A673 (cell line): ENCODE results near the gene ORC2. TPM values are rescaled to one million over a fixed set of nuclear protein-coding genes. Genes with fewer than 3 reads are reported as not detected.

Experiments used
- BruUV-seq: library from RNA; stranded (reverse); fragments of 400-500 nt; replicated peaks from 2 replicates; lab custom pipeline; 2021; lab: Mats Ljungman, UMichigan
- CTCF ChIA-PET: fragments of 300-600 bp; sonication (Branson Sonifier 250); formaldehyde crosslinking; loops from one replicate; lab custom pipeline; 2022; ENCODE audit warnings: antibody characterized with exemption; lab: Charles Lee
- POLR2A ChIA-PET: fragments of 300-600 bp; sonication (Branson Sonifier 250); formaldehyde crosslinking; loops from one replicate; lab custom pipeline; 2022; ENCODE audit warnings: antibody characterized with exemption; ENCODE audit not compliant: low non-redundant PET; lab: Charles Lee
- DNase-seq: peaks from one replicate; pipeline ENCODE4 v3.0.0-alpha.2; 2015; ENCODE audit warnings: low spot score
- H3K27ac ChIP-seq: fragments of 200-600 bp; sonication (generic); 2 replicates; pipeline ENCODE4 v1.5.1; 2016; ENCODE audit warnings: mixed run types, low read depth, mild to moderate bottlenecking, mixed read lengths, antibody characterized with exemption, low read length; ENCODE audit not compliant: poor library complexity, severe bottlenecking
- H3K27me3 ChIP-seq: fragments of 200-600 bp; sonication (generic); replicated peaks from 2 replicates; pipeline ENCODE4 v1.6.1; 2017; ENCODE audit warnings: mixed run types, low read depth, mild to moderate bottlenecking, mixed read lengths, antibody characterized with exemption, low read length; ENCODE audit not compliant: insufficient read depth, poor library complexity
- H3K36me3 ChIP-seq: fragments of 200-600 bp; sonication (generic); 2 replicates; pipeline ENCODE4 v1.6.1; 2016; ENCODE audit warnings: mixed run types, mild to moderate bottlenecking, mixed read lengths, antibody characterized with exemption, low read length; ENCODE audit not compliant: insufficient read depth, poor library complexity, severe bottlenecking
- H3K4me1 ChIP-seq: fragments of 200-600 bp; sonication (generic); 2 replicates; pipeline ENCODE4 v1.6.1; 2017; ENCODE audit warnings: mixed run types, mild to moderate bottlenecking, mixed read lengths, antibody characterized with exemption, low read length; ENCODE audit not compliant: insufficient read depth, poor library complexity, severe bottlenecking
- H3K4me3 ChIP-seq: fragments of 200-600 bp; sonication (generic); 2 replicates; pipeline ENCODE4 v1.5.1; 2016; ENCODE audit warnings: low read depth, mixed run types, mild to moderate bottlenecking, mixed read lengths, low read length; ENCODE audit not compliant: poor library complexity, severe bottlenecking
- H3K9me3 ChIP-seq: fragments of 200-600 bp; sonication (generic); 2 replicates; pipeline ENCODE4 v1.6.1; 2016; ENCODE audit warnings: mixed run types, low read depth, mild to moderate bottlenecking, mixed read lengths, antibody characterized with exemption, low read length; ENCODE audit not compliant: poor library complexity, severe bottlenecking
- CTCF ChIP-seq: fragments of 300-800, 200-600 bp; sonication (generic); conservative IDR thresholded peaks from 2 replicates; pipeline ENCODE4 v1.5.1; 2017; ENCODE audit warnings: low read depth, mild to moderate bottlenecking, antibody characterized with exemption, low read length, moderate library complexity, mixed read lengths
- EZH2 ChIP-seq: fragments of 200-600 bp; sonication (generic); IDR thresholded peaks from 2 replicates; pipeline ENCODE4 v1.6.1; 2017; ENCODE audit warnings: borderline replicate concordance, low read depth, mild to moderate bottlenecking, mixed read lengths, antibody characterized with exemption, low read length; ENCODE audit not compliant: poor library complexity, severe bottlenecking
- intact Hi-C: fragments of 100-400 bp; cut with micrococcal nuclease; formaldehyde crosslinking; loops from one replicate; pipeline ENCODE4 v1.10.0; 2022; ENCODE audit not compliant: unreplicated experiment
- total RNA-seq: library from RNA; stranded (reverse); gene quantifications from 2 replicates; pipeline ENCODE4 v1.2.3, GENCODE V29; 2021

The ORC2 gene
- total RNA-seq, 1 experiment from 2014 or later, result 48.6 TPM

- Histone ChIP-seq H3K4me1 (peaks cover 21% of the 10 kb centered on the region), H3K4me3 (peak overlapping the region; percentile 76), H3K27ac (no peak overlapping the region), H3K36me3 (peaks cover 14% of the 10 kb centered on the region), H3K9me3 (no peaks in the 10 kb centered on the region), H3K27me3 (no peaks in the 10 kb centered on the region)
- no TSS peak for BruUV-seq
- ChIA-PET POLR2A (no interaction called here), CTCF (no interaction called here)
- DNase-seq, result no peak
- intact Hi-C loops, result loop anchor here (2.0 to 5.0 kb wide), 2 partner anchors 107 to 196 kb away; no protein-coding TSS in a partner anchor
- TF ChIP-seq CTCF, result no peak
- no peak for TF ChIP-seq EZH2
Observed at GRCh38 chr2:200961674-200962073, 1.8 kb downstream of the ORC2 start.

- BruUV-seq, result no TSS peak
- no peak for DNase-seq
- H3K4me1 ChIP-seq, result no peaks in the 10 kb centered on the region
- TF ChIP-seq CTCF (no peak), EZH2 (no peak)
- no peaks in the 10 kb centered on the region for H3K9me3 ChIP-seq
- CTCF ChIA-PET, result no interaction called here
- H3K27ac ChIP-seq, result no peak overlapping the region
- peaks cover 41% of the 10 kb centered on the region for H3K36me3 ChIP-seq
- POLR2A ChIA-PET, result no interaction called here
- H3K27me3 ChIP-seq, result no peaks in the 10 kb centered on the region
- H3K4me3 ChIP-seq, result no peak overlapping the region
- intact Hi-C loops, result no loop called here
Observed at GRCh38 chr2:200950378-200950777, 13.1 kb downstream of the ORC2 start.

- Histone ChIP-seq H3K27ac (no peak overlapping the region), H3K4me1 (no peaks in the 10 kb centered on the region), H3K27me3 (no peaks in the 10 kb centered on the region), H3K4me3 (no peak overlapping the region), H3K36me3 (peaks cover 47% of the 10 kb centered on the region), H3K9me3 (no peaks in the 10 kb centered on the region)
- no TSS peak for BruUV-seq
- TF ChIP-seq EZH2, result no peak
- no peak for TF ChIP-seq CTCF
- DNase-seq, result no peak
- intact Hi-C loops, result no loop called here
- POLR2A ChIA-PET, result no interaction called here
- CTCF ChIA-PET, result no interaction called here
Observed at GRCh38 chr2:200945395-200945729, 18.1 kb downstream of the ORC2 start.
